C1 segment of cervical spinal cord (tissue), 14 donors: ENCODE data around the gene UFSP2.
"Not testable (repeated sequence)": the region's sequence is repeated elsewhere in the genome, so short reads cannot be mapped to it uniquely, and the experiment has no call there.

Experiments
- DNase-seq, 14 donors: peaks; one replicate each; lab custom pipeline; 2025; lab: John Stamatoyannopoulos, UW

UFSP2 gene

DNA sequence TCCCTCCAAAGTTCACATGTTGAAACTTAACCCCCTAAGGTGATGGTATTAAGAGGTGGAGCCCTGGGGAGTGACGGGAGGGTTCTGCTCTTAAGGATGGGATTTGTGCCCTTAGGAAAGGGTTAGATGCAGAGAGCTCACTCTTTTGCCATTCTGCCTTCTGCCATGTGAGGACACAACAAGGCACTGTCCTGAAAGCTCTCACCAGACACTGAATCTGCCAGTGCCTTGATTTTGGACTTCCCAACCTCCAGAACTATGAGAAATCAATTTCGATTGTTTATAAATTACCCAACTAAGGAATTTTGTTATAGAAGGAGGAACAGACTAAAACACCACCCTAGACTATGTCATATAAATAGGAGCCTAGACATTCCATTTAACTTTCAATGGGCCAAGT, 41.7 kb downstream of the UFSP2 start:
- no peak for DNase-seq

DNA sequence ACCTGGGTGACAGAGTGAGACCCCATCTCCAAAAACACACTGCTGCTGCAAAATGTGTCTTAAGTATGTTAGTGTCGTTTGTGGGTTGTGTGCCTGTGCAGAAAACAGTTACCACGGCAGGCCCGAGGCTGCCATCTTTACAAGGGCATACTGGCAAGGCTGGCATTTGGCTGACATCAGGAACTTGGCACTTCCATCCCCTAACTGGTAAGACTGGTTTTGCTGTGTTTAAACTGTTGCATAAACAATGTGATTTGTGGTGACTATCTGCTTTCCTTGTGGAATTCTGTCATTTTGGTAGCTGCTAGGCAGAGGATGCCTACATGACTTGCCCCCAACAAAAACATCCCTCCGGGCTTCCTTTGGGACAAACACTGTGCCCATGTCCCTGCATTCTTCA, 42.3 kb downstream of the UFSP2 start:
- no peak for DNase-seq

DNA sequence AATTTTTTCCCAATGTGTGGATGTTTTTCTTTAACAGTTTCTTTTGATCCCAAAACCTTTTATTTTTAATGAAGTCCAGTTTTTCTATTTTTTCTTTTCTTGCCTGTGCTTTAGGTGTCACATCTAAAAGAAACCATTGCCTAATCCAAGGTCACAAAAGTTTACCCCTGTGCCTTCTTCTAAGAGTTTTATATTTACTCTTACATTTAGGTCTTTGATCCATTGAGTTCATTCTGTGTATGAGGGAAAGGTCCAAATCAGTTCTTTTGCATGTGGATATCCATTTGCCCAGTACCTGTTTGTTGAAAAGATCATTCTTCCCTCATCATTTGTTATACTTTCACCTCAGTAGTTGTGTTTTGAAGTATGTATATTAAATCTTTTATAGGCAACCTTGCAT, 43.0 kb downstream of the UFSP2 start:
- no peak for DNase-seq

- DNase-seq: no peak
Measured at GRCh38 chr4:185381288-185382196, 44.2 kb downstream of the UFSP2 start.

DNA sequence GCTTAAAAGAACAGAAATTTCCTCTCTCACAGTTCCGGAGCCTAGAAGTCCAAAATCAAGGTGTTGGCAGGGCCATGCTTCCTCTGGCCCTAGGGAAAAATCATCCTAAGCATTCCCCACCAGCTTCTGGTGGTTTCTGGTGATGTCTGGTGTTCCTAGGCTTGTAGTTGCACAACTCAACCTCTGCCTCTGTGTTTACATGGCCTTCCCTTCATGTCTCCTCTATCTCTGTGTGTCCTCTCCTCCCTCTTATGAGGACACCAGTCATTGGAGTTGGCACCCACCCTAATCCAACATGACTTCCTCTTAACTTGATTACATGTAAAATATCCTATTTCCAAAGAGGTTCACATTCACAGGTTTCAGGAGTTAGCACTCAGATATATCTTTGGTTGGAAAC, 45.4 kb downstream of the UFSP2 start:
- DNase-seq: no peak

DNA sequence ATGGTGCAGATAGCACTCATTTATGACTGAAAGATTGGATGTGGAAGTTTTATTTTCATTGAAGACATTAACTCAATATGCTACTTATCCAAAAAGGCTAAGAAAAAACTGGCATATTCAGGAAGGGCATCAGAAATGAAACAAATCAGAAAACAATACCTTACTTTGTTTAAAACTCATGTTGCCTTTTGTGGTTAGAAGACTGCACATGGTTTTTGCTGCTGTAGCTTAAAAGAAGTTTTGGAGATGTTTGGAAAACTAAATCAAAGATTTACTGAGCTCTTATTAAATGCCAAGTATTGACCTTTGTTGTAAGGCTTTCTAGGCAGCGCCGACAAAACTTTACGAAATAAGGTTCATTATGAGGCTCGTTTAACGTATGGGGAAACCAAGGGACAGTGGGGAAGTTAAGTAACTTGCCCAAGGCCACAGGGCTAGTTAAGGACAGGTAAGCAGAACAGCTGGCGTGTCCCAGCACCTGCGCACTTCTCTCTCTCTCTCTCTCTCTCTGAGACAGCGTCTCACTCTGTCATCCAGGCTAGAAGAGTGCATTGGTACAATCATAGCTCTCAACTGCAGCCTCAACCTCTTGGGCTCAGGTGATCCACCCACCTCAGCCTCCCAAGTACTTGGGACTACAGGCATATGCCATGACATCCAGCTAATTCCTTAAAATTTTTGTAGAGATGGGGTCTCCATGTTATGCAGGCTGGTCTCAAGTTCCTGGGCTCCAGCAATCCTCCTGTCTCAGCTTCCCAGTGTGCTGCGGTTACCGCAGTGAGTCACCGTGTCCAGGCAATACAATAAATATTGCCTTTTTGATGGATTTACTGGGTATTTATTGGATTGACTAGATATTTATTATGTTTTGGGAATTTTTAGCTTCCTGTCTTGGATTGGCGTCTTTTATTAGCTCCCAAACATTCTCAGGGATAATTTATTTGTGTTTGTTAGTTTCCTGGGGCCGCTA, 46.2 kb downstream of the UFSP2 start:
- no peak for DNase-seq

GRCh38 chr4:185378264-185378663, 47.5 kb downstream of the UFSP2 start:
- no peak for DNase-seq

DNA sequence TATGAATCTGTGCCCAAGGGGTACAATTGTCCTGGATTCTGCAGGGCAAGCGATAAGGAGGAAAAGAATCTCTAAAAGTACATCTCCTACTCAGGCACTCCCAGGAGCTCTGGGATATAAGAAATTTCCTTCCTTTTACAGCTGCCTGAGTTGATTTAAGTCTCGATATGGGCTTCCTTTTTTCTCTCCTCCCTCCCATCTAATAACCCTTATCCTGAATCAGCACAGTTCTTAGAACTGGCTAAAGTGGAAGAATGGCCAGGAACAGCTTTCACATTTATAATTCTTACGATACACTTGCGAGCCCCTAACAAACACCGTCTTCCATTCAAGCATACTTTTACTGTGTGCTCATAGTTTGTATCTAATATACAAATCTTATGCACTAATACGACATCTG, 51.2 kb downstream of the UFSP2 start:
- DNase-seq: no peak

- DNase-seq: no peak
Measured at GRCh38 chr4:185374027-185374426, 51.7 kb downstream of the UFSP2 start.

GRCh38 chr4:185371702-185372101, 54.1 kb downstream of the UFSP2 start:
- no peak for DNase-seq

DNA sequence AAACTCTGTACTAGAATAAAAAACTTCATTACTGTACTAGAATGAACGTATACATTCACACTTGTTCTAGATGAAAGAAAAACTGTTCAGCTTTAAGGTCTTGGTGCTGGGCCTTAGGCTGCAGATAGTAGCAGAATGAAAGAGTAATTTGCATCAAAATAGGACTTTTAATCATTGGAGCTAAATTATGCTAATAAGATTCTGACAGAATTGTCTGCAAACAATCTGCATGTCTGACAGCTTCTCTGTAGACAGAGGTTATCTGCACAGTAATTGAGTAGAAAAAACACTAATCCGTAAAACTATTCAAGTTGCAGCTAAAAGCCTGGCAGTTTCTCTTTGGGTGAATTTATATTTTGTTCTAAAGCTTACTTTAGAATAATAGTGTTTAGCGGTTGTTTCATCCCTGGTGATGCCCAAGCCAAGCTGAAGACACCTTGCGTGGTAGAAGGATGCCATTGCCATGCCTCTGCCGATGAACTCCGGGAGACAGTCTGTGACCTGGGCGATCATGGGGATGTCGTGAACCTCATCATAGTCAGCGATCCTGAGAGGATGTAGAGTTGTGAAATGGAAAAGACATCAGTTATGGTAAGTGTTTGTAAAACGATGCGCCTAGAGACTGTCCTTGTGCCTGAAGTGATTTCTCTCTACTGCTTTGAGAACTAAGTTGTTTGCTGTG, 55.4 kb downstream of the UFSP2 start:
- no peak for DNase-seq

- no peak for DNase-seq
Measured at GRCh38 chr4:185369731-185370130, 56.0 kb downstream of the UFSP2 start.

- DNase-seq: no peak
Measured at GRCh38 chr4:185364886-185365285, 60.9 kb downstream of the UFSP2 start.

DNA sequence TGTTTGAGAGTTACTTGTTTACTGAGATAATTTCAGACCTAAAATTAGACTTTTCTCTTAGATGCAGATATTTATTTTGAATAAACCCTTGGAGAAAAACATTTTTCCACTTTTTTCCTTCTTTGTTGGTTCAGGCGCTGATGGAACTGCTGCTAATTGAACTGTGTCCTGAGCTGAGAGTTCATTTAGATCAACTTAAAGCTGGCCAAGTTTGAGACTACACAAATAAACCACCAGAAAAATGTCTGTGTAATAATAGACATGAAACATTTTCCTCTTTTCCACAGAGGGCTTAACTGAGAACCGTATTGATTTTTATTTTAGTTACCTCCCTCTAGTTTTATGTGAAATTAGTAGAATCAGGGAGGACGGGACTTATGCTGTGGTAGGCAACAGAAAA, 62.5 kb downstream of the UFSP2 start:
- no peak for DNase-seq

- DNase-seq: not testable (repeated sequence)
Measured at GRCh38 chr4:185362570-185362969, 63.2 kb downstream of the UFSP2 start.

DNA sequence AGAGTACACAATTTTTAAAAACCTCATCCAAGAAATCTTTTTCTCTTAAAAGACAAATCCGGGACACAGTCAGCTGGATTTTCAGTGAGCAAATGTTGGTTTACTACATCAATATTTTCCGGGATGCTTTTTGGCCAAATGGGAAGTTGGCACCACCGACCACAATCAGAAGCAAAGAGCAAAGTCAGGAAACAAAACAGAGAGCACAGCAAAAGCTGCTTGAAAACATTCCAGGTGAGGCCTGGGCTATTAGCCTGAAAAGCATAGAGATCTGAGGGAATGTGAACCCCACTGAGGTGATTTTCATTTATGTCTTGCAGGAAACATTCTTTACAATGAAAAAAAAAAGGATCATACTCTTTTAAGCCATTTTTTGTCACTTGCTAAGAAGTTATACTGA, 63.9 kb downstream of the UFSP2 start:
- no peak for DNase-seq

DNA sequence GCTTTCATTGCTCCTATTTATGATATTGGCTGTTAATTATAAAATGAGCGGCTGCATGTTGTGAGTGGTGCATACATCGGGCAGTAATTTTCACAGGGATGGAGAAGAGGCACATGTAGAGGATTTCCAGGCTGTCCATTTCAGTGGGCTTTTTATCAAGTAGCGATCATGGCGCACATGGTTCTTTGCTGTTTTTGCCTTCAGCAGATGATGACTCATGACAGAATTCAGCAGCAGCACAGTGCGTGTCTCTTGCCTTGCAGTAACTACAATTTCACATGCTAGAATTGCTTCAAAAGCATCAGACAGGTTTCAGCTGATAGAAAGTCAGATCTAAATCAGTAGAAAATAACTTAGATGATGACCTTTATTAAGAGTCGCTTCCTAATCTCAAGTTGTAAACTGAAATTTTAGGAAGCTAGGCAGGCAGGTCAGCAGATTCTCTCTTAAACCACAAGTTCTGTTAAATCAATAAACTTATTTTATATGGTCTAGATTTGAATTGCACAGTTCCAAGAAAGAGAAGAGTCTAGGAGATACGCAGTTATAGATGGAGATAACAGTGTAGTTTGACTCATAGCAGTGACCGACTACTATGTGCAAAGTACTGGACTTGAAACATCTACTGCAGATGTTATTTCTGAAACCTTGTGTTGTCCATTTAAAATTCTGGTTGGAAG, 65.9 kb downstream of the UFSP2 start:
- DNase-seq: no peak

DNA sequence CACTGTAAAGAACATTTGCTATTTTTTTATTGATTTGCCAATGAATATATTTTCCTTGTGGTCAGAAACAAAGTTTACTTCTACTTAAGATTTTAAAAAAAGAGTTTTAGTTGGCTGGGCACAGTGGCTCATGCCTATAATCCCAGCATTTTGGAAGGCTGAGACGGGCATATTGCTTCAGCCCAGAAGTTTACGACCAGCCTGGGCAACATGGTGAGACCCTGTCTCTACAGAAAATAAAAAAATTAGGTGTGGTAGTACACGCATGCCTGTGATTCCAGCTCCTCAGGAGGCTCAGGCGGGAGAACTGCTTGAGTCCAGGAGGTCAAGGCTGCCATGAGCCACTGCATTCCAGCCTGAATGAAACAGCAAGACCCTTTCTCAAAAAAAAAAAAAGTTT, 66.8 kb downstream of the UFSP2 start:
- DNase-seq: no peak

- DNase-seq: no peak
Measured at GRCh38 chr4:185358514-185358913, 67.2 kb downstream of the UFSP2 start.

GRCh38 chr4:185357733-185358440, 67.9 kb downstream of the UFSP2 start:
- DNase-seq: no peak

DNA sequence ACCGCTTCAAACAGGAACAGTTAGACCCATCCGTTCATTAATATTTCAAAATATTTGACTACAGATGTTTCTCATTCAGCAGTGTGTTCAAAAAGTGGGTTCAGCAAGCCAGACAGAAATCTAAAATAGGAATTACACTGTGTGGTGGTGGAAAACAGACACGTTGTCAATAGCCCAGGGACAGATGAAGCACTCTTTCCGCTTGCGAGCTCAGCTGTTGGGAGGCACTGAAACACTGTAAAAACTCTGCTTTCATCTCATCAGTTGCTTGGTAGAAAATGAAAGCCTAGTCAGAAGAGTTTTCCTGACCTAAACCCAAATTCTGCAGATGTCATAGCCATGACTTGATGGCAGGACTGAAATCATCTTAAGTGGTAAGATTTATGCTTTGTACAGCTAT, 68.6 kb downstream of the UFSP2 start:
- DNase-seq: no peak
